Thyroid gland (tissue), 4 donors: Measurements from ENCODE around the gene SEZ6L.

Experiments
- CTCF ChIP-seq, 6 experiments: fragments of 200-600 bp in 3 of 6; fragments of 450-650 bp in 3 of 6; sonication (generic) in 3 of 6; IDR thresholded peaks; one replicate each; pipeline ENCODE4 v1.5.1; 2016 to 2019; ENCODE audit warnings: antibody characterized with exemption in 6 of 6, mild to moderate bottlenecking in 2 of 6, inconsistent platforms in 1 of 6, moderate library complexity in 1 of 6
- POLR2A ChIP-seq, 2 donors: fragments of 450-650 bp; IDR thresholded peaks; one replicate each; pipeline ENCODE4 v1.6.1; 2017; ENCODE audit warnings: antibody characterized with exemption in 2 of 2, mild to moderate bottlenecking in 2 of 2, moderate library complexity in 1 of 2

DNA sequence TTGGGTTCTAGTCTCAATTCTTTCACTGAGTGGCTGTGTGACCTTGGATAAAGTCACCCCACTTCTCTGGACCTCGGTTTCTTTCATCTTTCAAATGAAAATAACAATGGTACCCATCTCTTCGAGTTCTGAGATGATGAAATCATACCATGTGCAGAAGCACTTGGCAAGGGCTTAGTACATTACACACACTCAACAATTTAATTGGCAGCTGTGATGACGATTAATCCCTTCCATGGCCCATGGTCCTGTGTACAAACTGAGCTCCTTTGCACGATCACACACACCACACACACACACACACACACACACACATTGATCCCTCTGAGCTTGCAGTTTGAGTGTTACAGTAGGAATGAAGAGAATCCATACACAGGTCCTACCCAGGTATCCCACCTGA, 156.4 kb downstream of the SEZ6L start:
- TF ChIP-seq CTCF (IDR thresholded peaks at IDR 0.05): no peak
- no peak for TF ChIP-seq POLR2A (IDR thresholded peaks at IDR 0.05)
